Fibroblast of the aortic adventitia (primary cell): Measurements from ENCODE around the gene BBC3. TPM values are rescaled to one million over a fixed set of nuclear protein-coding genes. Genes with fewer than 3 reads are reported as not detected.

Source experiments
- DNase-seq: peaks from one replicate; pipeline ENCODE4 v3.0.0-alpha.2; 2010; ENCODE audit warnings: low read depth
- H3K4me3 ChIP-seq: 2 replicates; pipeline ENCODE4 v1.5.1; 2011; ENCODE audit warnings: low read depth, mild to moderate bottlenecking, control low read depth, low read length, moderate library complexity
- total RNA-seq: library from RNA; depleted of rRNA; stranded (reverse); fragments of >200 nt; gene quantifications from 2 replicates; pipeline ENCODE4 v1.2.3, GENCODE V29; 2012; ENCODE audit warnings: low replicate concordance
- TF ChIP-seq, protein P1 (sequence below): IDR thresholded peaks from 2 replicates; pipeline ENCODE4 v1.5.1; 2011; ENCODE audit warnings: mild to moderate bottlenecking, low read length, control low read depth, inconsistent platforms; ENCODE audit not compliant: insufficient read depth

Gene BBC3
- total RNA-seq, 1 donor, result 9.2 TPM

DNA sequence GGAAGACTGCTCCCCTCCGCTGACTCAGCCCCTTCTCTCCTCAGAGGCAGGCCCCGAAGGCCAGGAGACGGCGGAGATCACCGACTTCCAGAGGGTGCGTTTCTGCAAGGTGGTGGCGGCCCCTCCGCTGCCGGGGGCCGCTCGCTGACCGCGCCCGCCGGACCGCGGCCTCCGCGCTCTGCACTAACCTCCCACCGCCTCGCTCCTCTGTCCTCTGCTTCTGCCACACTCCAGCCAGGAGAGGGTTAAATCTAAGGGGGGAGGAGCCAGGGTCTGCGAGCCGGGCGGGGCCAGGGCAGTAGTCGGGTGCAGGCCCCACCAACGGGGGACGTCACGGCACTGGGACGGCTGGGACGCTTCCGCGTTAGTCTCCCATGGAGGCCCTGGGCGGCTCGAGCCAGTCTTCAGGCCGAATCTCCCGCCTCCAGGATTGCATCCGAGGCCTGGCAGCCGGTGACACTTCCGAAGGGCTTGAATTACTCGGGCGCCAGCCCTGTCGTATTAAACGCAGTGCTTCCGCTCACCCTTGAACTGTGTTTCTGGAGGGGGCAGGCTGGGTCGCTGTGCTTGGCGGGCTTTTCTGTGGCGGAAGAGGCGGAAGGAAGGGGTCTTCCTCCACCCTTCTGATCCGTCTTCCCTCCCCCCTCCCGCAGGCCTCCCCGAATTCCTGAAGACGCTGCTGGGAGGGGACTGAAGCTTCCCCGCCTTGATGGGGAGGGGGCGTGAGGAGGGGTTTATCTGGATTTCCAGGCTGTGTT lies 42.5 kb upstream of the BBC3 start:
- H3K4me3 ChIP-seq, result peak overlapping the region; percentile 82
- peak; percentile 91 for DNase-seq
- TF ChIP-seq, protein P1, sequence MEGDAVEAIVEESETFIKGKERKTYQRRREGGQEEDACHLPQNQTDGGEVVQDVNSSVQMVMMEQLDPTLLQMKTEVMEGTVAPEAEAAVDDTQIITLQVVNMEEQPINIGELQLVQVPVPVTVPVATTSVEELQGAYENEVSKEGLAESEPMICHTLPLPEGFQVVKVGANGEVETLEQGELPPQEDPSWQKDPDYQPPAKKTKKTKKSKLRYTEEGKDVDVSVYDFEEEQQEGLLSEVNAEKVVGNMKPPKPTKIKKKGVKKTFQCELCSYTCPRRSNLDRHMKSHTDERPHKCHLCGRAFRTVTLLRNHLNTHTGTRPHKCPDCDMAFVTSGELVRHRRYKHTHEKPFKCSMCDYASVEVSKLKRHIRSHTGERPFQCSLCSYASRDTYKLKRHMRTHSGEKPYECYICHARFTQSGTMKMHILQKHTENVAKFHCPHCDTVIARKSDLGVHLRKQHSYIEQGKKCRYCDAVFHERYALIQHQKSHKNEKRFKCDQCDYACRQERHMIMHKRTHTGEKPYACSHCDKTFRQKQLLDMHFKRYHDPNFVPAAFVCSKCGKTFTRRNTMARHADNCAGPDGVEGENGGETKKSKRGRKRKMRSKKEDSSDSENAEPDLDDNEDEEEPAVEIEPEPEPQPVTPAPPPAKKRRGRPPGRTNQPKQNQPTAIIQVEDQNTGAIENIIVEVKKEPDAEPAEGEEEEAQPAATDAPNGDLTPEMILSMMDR, result no peak

DNA sequence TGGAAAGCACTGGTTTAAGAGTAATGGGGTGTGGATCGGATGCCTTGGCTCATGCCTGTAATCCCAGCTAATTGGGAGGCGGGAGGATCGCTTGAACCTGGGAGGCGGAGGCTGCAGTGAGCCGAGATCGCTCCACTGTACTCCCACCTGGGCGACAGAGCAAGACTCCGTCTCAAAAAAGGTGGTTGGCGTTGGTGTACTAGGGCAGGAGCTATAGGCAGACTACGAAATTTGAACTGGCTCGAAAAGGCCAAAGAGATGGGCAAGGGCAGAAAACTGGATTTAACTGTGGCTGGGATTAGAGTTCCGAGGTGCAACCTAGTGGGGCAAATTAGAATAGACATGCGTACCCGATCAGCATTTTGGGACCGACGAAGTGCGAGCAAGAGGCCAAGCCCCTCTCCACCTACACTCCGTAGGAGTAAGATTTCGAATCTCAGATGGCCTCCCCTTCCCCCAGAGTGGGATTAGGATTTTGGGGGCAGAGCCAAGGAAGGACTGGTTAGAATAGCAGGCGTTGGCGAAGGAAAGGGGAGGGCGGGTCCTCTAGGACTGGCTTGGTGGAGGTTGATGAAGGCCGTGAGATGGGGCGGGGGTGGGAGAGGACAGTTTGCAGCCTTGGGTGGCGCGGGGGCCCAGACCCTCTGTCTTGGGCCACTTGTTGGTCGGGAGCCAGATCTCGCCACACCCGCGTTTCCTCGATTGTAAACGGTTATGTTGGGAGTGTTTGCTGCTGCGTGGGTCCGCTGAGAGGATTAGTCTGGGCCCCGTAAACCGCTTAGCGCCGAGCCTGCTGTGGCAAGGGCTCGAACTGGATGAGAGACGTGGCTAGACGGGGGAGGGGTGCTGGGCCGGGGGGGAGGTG lies 41.7 kb upstream of the BBC3 start:
- peak; percentile 34 for DNase-seq
- H3K4me3 ChIP-seq, result peak overlapping the region; percentile 82
- TF ChIP-seq, protein P1, result peak; percentile 31

DNA sequence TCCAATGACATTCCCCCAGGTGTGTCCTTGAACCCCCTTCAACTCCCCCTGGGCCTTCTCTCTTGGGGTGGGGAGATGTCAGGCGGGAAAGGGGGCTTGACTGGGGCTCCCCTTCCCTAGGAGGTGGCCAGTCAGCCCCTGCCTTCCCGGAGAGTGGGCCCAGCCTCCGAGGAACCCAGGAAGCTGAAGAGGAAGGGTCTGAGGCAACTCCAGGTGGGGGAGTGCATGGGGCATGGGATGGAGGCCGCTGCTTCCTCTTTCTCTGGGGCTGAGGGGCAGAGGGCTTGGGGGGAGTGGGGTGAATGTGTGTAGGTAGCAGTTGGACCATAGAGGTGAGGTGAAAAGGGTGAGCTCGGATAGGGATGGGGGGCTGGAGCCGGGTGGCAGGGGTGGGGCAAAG lies 41.0 kb upstream of the BBC3 start:
- H3K4me3 ChIP-seq, result no peak overlapping the region
- no peak for DNase-seq

DNA sequence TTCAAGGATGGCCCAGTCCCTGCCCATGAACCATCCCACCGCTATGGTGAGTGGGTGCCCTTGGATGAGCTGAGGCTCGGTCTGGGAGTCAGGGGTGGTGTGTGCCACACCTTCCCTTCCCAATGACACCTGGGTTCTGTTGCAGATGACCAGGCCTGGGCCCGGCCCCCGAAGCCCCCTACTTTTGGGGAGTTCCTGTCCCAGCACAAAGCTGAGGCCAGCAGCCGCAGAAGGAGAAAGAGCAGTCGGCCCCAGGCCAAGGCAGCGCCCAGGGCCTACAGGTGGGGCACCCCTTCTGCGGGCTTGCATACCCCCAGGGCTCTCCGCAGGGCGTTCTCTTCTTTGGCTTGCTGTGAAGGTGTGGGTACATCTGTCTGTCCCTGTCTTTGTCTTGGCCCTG lies 39.4 kb upstream of the BBC3 start:
- no peak for DNase-seq
- no peak overlapping the region for H3K4me3 ChIP-seq
- TF ChIP-seq, protein P1, result no peak

More for the DNA sequence above, 41.0 kb upstream of the BBC3 start:
- TF ChIP-seq, protein P1, result no peak

DNA sequence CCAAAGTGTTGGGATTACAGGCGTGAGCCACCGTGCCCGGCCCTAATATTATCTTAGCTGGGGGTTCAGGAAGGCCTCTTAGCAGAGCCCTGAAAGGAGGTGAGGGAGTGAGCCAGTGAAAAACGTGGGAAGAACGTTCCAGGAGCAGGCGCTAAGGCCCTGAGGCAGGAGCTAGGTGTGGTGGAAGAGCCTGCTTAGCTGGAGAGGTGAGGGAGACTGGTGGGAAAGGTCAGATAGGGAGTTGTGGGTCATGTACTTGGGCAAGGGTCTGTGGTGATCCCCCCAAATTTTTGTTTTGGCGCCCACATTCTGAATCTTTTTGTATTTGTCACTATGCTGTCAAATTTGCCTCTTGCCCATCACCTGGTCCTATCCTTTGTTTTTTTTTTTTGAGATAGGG lies 38.6 kb upstream of the BBC3 start:
- no peak for DNase-seq
- no peak overlapping the region for H3K4me3 ChIP-seq
- TF ChIP-seq, protein P1, result no peak

DNA sequence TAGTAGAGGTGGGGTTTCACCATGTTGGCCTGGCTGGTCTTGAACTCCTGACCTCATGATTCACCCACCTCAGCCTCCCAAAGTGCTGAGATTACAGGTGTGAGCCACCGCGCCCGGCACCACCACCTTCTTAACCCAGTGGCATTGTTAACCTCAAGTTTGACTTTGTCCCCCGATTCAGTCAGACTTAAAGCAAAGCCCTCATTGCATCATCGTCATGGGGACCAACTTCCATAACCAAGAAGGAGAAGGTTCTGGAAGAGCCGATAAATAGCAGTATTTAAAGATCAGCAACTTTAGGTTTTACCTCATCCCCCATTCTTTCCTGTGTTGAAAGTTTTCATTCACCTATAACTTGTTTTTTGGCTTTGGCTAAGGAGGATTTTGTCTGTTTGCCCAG lies 37.0 kb upstream of the BBC3 start:
- TF ChIP-seq, protein P1, result no peak
- no peak overlapping the region for H3K4me3 ChIP-seq
- no peak for DNase-seq
